Activated CD8-positive, alpha-beta memory T cell treated with anti-CD3 and anti-CD28 coated beads for 48 hours (primary cell): ENCODE results near the gene SETD2.
A peak's percentile ranks its signal among the peaks of the same experiment; 100 is the strongest.

Source experiments
- DNase-seq, 3 experiments: peaks; one replicate each; pipeline ENCODE4 v3.0.0-alpha.2; 2020; ENCODE audit warnings: low read depth in 2 of 3, low spot score in 2 of 3

SETD2 gene

GRCh38 chr3:46985588-46985987 is 178.3 kb downstream of the SETD2 start:
- DNase-seq: no peak

DNA sequence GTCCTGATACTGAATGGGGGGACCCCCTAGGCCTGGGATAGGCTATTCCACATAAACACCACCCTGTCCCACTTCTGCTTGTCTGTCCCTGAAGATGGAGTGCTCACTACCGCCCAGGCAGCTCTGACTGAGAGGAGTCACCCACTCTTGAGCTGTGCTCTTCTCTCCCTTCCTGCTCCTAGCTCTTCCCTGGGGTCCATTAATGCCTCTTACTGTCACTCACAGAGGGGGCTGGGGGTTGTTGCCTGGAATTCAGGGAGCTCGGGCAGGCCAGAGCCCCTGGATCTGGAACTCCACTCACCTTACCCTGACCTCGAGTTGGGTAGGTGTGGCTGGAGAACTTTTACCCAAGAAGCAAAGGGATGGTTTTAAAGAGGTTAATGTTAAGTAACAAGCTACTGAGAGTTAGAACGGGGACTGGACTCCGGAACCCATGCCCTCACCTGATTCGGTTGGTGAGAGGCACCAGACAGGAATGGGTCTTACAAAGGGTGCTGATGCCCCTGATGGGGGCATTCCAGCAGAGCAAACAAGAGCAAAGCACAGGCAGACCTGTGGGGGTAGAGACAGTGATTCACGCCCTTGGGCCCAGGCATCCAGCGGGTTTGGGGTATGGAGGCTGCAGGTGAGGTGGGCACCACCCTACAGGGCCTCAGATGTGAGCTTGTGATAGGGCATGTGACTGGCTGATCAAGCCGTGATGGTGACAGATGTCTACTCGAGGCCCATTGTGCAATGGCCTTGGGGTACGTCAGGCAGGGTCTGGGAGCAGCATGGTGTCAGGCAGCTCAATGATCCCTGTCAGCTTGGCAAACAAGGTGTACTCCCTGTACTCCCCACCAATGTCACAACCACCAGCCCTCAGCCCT is 179.1 kb downstream of the SETD2 start:
- DNase-seq: no peak

DNA sequence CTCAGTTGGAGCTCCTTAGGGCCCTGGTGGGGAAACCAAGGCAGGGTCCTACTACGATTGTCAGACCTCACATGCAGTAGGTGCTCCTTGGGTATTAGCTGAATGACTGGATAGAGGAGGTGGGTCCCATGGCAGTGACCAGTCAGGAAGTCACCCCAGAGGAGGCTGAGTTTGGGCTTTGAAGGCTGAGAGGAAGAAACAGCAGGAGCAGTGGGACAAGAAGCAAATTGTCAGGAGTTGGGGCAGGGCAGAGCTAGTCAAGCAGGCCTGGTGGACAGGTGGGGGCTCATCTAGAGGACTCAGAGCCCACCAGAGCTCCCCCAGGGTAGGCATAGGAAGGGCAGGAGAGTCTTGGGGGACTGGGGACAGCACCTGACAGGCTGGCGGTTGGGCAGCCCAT is 181.4 kb downstream of the SETD2 start:
- no peak for DNase-seq

- DNase-seq: no peak
Measured at GRCh38 chr3:46981932-46982471, 181.9 kb downstream of the SETD2 start.

- no peak for DNase-seq
Measured at GRCh38 chr3:46979958-46980497, 183.9 kb downstream of the SETD2 start.

DNA sequence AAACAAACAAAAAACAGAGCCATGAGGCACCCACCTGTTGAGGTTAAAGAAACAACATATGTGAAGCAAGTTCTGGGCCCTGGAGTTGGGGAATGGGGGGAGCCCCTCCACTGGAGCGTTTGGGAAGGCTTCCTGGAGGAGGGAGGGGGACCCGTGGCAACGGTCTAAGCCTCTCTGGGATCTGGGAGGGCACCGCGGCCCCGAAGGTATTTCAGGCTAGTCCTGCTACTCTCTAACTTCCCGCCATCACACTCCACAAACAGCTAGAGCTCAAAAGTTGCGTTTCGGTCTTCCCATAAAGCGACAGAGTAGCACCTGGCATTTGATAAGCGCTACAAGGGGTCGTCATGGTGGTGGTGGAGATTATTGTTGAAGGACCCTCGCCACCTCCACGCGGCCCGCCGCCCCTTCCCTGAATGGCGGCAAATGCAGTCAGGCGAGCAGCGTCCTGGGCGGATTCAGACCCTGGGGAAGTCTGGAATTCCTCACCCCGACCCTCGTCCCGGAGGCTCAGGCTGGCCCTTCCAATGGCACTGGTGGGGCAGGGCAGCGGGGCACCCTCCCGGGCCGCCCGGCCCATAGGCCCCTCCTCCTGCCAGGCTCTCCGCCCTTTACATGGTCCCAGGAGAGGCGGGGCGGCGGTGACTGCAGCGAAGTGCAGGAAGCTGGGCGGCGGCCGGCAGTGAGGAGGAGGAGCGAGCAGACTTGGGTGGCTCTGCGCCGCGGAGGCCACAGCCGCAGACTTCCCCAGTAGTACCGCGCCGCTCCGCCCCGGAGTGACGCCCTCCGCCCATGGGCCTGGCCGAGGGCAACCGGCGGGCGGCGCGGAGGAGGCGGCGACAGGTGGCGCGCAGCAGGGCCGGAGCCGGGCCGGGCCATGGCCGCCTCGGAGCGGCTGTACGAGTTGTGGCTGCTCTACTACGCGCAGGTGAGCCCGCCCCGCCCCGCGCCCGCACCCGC is 184.6 kb downstream of the SETD2 start, which contains the start of gene NBEAL2:
NBEAL2 (plus strand) TSS at position 682 of the 960 bp plus-strand sequence; CDS start at position 878, 196 bp downstream.
- peak; percentile 84 to 91 (median 89) for DNase-seq

DNA sequence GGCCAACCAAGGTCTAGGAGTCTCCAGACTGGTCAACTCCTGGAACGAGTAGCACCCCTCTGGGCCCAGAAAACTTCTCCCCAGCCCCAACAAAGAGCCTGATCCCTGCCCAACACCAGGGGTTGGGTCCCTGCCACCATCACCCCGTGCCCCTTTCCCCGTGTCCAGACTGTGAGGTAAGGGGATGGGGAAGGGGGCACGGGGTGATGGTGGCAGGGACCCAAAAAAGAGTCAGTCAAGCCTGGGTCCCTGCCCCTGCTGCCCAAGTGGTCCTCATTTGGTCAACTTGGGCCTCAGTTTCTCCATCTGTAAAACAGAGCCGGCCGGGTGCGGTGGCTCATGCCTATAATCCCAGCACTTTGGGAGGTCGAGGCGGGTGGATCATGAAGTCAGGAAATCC is 185.5 kb downstream of the SETD2 start:
- DNase-seq: no peak

- no peak for DNase-seq
Measured at GRCh38 chr3:46977811-46978195, 186.1 kb downstream of the SETD2 start.

DNA sequence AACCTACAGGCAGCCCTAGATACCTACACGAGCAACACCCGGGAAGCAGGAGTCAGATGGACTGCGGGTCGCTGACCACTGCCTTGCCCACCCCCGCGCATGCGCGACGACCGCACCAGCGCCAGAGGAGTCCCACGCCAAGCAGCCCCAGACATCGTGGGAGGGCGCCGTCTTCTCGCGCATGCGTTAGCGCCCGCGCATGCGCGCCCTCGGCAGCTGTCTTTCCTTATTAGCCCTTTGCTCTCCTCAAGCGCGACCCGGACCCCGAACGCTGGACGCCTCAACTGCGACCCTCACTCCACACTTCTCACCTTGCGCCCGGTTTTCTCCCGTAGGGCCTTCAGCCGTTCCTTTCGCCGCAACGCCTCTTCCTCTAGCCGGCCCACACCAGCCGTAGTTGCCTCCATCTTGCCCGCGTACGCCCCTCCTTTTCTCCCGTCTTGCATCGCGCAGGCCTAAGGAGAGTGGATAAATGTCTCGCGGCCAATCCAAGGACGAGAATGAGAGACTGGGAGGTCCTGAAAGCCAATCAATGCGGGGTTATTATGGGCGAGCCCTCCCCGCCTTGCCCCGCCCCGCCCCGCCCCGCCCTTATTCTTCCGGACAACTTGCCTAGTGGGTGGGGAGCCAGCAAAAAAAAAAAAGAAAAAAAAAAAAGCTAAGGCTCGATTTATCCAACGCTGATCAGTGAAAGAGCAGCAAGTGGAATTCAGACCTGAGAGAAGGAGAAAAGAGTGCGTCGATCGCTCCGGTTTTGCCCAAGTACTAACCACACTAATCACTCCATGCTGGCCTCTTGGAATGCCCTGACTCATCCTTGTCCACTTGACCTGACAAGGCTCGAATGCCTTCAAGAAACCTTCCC is 187.4 kb downstream of the SETD2 start, which contains the start of gene CCDC12:
CCDC12 (minus strand) TSS at position 420 of the 865 bp plus-strand sequence; CDS start at position 407, 13 bp downstream.
- peak; percentile 76 to 83 (median 82) for DNase-seq

GRCh38 chr3:46974421-46975171 is 189.3 kb downstream of the SETD2 start:
- no peak for DNase-seq

DNA sequence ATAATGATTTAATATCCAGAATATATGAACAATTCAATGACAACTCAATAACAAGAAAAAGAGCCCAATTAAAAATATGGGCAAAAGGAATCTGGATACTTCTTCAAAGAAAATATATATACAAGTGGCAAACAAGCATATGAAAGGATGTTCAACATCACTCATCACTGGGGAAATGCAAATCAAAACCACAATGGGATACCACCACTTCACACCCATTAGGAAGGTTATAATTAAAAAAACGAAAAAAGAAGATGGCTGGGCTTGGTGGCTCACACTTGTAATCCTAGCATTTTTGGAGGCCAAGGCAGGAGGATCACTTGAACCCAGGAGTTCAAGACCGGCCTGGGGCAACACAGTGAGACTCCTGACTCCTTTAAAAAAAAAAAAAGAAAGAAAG is 191.5 kb downstream of the SETD2 start:
- DNase-seq: no peak

DNA sequence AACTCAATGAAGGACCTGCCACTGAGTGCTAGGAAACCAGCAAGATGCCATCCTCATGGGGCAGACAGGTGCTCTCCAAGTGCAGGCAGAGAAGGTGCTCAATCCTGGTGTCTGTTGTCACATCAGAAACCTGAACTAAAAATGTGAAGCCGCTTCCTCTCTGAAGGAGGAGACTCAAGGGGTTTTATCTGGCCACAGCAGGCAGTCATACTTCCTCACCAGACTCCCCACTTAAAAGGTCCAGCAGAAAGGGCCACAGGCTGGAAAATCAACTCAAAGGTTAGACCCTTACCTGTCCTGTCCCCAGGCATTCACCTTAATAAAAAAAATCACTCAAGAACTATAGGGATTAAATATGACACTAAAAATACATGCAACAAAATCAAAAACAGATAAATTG is 192.2 kb downstream of the SETD2 start:
- no peak for DNase-seq

GRCh38 chr3:46971151-46971550 is 192.8 kb downstream of the SETD2 start:
- DNase-seq: no peak

GRCh38 chr3:46970391-46971091 is 193.4 kb downstream of the SETD2 start:
- no peak for DNase-seq

DNA sequence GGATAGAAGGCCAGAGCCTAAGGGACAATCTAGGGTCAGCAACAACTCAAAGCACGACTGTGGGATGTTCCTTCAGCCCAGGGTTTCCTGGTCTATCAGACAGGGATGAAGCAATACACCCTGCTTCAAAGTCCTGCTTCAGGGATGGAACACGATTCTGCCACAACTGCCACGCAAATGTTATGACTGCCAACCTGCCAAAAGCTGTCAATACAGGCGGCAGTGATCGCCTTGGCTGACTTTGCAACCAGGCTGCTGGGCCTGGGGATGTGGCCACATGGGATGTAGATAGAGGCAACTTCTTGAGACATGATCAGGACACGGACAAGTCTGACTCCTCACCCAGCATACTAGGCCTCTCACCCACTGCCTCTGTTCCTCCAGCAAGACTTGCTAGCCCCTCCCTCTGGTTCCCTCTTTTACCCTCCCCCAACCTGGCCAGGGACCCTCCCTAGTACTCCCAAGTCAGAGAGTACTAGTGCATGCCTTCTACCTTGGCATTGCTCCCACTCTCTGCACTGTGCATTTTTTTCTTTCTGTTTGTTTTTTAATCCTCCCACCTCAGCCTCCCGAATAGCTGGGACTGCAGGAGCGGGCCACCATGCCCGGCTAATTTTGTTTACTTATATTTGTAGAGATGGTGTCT is 195.0 kb downstream of the SETD2 start:
- DNase-seq: no peak

- no peak for DNase-seq
Measured at GRCh38 chr3:46966811-46967210, 197.1 kb downstream of the SETD2 start.
